HEK293 (cell line): ENCODE results near the gene PRSS3.
"Not testable (repeated sequence)": the region's sequence is repeated elsewhere in the genome, so short reads cannot be mapped to it uniquely, and the experiment has no call there.

Experiments used
- ZNF23 ChIP-seq: fragments of 450-650 bp; formaldehyde crosslinking; IDR thresholded peaks from 2 replicates; pipeline ENCODE4 v1.5.1; 2016; ENCODE audit warnings: missing biosample characterization, missing genetic modification characterization, borderline replicate concordance
- ZNF707 ChIP-seq: fragments of 450-650 bp; formaldehyde crosslinking; IDR thresholded peaks from 2 replicates; pipeline ENCODE4 v1.5.1; 2016; ENCODE audit warnings: missing biosample characterization, missing genetic modification characterization
- TF ChIP-seq, protein P1 (sequence below): fragments of 450-650 bp; formaldehyde crosslinking; IDR thresholded peaks from 2 replicates; pipeline ENCODE4 v1.5.1; 2017; ENCODE audit warnings: missing biosample characterization, missing genetic modification characterization
- TF ChIP-seq, protein P2 (sequence below): fragments of 450-650 bp; formaldehyde crosslinking; IDR thresholded peaks from 2 replicates; pipeline ENCODE4 v1.5.1; 2016; ENCODE audit warnings: missing biosample characterization, missing genetic modification characterization
- TF ChIP-seq, protein P3 (sequence below): fragments of 450-650 bp; formaldehyde crosslinking; IDR thresholded peaks from 2 replicates; pipeline ENCODE4 v1.5.1; 2016; ENCODE audit warnings: missing biosample characterization, missing genetic modification characterization

DNA sequence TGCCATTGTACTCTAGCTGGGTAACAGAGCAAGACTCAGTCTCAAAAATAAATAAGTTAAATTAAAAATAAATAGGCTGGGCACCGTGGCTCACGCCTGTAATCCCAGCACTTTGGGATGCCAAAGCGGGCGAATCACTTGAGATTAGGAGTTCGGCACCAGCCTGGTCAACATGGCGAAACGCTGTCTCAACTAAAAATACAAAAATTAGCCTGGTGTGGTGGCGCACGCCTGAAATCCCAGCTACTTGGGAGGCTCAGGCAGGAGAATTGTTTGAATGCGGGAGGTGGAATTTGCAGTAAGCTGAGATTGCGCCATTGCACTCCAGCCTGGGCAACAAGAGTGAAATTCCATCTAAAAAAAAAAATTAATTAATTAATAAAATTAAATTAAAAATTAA lies 31.9 kb downstream of the PRSS3 start:
- TF ChIP-seq, protein P1, sequence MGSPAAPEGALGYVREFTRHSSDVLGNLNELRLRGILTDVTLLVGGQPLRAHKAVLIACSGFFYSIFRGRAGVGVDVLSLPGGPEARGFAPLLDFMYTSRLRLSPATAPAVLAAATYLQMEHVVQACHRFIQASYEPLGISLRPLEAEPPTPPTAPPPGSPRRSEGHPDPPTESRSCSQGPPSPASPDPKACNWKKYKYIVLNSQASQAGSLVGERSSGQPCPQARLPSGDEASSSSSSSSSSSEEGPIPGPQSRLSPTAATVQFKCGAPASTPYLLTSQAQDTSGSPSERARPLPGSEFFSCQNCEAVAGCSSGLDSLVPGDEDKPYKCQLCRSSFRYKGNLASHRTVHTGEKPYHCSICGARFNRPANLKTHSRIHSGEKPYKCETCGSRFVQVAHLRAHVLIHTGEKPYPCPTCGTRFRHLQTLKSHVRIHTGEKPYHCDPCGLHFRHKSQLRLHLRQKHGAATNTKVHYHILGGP (tag by site-specific recombination) = not testable (repeated sequence)
- TF ChIP-seq ZNF707, ZNF23 (tag by site-specific recombination): not testable (repeated sequence)
- TF ChIP-seq, protein P2, sequence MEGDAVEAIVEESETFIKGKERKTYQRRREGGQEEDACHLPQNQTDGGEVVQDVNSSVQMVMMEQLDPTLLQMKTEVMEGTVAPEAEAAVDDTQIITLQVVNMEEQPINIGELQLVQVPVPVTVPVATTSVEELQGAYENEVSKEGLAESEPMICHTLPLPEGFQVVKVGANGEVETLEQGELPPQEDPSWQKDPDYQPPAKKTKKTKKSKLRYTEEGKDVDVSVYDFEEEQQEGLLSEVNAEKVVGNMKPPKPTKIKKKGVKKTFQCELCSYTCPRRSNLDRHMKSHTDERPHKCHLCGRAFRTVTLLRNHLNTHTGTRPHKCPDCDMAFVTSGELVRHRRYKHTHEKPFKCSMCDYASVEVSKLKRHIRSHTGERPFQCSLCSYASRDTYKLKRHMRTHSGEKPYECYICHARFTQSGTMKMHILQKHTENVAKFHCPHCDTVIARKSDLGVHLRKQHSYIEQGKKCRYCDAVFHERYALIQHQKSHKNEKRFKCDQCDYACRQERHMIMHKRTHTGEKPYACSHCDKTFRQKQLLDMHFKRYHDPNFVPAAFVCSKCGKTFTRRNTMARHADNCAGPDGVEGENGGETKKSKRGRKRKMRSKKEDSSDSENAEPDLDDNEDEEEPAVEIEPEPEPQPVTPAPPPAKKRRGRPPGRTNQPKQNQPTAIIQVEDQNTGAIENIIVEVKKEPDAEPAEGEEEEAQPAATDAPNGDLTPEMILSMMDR (tag by site-specific recombination) = not testable (repeated sequence)
- TF ChIP-seq, protein P3, sequence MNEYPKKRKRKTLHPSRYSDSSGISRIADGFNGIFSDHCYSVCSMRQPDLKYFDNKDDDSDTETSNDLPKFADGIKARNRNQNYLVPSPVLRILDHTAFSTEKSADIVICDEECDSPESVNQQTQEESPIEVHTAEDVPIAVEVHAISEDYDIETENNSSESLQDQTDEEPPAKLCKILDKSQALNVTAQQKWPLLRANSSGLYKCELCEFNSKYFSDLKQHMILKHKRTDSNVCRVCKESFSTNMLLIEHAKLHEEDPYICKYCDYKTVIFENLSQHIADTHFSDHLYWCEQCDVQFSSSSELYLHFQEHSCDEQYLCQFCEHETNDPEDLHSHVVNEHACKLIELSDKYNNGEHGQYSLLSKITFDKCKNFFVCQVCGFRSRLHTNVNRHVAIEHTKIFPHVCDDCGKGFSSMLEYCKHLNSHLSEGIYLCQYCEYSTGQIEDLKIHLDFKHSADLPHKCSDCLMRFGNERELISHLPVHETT (tag by site-specific recombination) = not testable (repeated sequence)
